ENCODE measurements around the gene FADS6. TPM values are rescaled to one million over a fixed set of nuclear protein-coding genes. Genes with fewer than 3 reads are reported as not detected.

The FADS6 gene
- total RNA-seq, 1 donor = not detected

DNA sequence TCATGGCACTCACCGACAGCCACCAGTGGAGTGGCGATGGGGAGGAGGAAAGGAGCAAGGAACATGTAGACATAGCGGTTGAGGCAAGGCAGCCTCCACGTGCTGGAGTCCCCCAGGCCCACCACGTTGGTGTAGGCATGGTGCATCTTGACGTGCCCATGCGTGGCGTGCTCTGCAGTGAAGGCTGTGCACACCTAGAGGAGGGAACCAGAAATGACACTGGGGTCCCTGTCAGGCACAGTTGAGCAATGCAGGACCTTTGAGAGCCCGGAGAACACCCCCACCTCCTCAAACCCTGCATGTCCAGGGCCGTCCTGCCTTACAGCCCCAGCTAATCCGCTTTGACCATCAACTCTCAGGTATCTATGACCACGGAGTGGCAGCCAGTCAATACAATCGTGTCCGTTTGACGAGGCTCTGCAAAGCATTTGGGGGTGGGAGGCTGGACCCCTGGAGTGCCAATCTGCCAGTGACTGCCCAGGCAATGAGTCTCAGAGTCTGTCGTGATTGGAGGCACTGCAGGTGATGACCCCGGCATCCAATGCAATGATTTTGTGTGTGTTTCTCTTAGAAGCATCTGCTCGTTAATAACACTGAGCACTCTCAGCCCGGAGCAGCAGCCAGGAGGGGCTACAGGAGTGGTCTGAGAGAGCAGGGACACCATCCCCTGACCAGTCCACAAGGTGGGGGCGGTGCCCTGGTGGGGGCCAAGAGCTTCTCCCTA, 10.8 kb downstream of the FADS6 start:
- no peaks in the 10 kb centered on the region for H3K27me3 ChIP-seq (ENCODE audit: insufficient read depth, low read length)
- H3K9me3 ChIP-seq (ENCODE audit: low read depth, low read length) = no peaks in the 10 kb centered on the region
- H3K4me3 ChIP-seq (ENCODE audit: low read length) = no peak overlapping the region
- peaks cover 14% of the 10 kb centered on the region for H3K4me1 ChIP-seq (ENCODE audit: insufficient read depth, low read length)

GRCh38 chr17:74881073-74881472, 12.4 kb downstream of the FADS6 start:
- Histone ChIP-seq H3K4me3 (ENCODE audit: low read length) (no peak overlapping the region), H3K9me3 (ENCODE audit: low read depth, low read length) (no peaks in the 10 kb centered on the region), H3K4me1 (ENCODE audit: insufficient read depth, low read length) (peaks cover 14% of the 10 kb centered on the region), H3K27me3 (ENCODE audit: insufficient read depth, low read length) (no peaks in the 10 kb centered on the region)

GRCh38 chr17:74879308-74879707, 14.1 kb downstream of the FADS6 start:
- Histone ChIP-seq H3K27me3 (ENCODE audit: insufficient read depth, low read length) (no peaks in the 10 kb centered on the region), H3K4me3 (ENCODE audit: low read length) (no peak overlapping the region), H3K9me3 (ENCODE audit: low read depth, low read length) (no peaks in the 10 kb centered on the region), H3K4me1 (ENCODE audit: insufficient read depth, low read length) (peaks cover 14% of the 10 kb centered on the region)

- Histone ChIP-seq H3K4me3 (ENCODE audit: low read length) (no peak overlapping the region), H3K4me1 (ENCODE audit: insufficient read depth, low read length) (peaks cover 17% of the 10 kb centered on the region), H3K9me3 (ENCODE audit: low read depth, low read length) (no peaks in the 10 kb centered on the region), H3K27me3 (ENCODE audit: insufficient read depth, low read length) (no peaks in the 10 kb centered on the region)
Observed at GRCh38 chr17:74878658-74879057, 14.8 kb downstream of the FADS6 start.

DNA sequence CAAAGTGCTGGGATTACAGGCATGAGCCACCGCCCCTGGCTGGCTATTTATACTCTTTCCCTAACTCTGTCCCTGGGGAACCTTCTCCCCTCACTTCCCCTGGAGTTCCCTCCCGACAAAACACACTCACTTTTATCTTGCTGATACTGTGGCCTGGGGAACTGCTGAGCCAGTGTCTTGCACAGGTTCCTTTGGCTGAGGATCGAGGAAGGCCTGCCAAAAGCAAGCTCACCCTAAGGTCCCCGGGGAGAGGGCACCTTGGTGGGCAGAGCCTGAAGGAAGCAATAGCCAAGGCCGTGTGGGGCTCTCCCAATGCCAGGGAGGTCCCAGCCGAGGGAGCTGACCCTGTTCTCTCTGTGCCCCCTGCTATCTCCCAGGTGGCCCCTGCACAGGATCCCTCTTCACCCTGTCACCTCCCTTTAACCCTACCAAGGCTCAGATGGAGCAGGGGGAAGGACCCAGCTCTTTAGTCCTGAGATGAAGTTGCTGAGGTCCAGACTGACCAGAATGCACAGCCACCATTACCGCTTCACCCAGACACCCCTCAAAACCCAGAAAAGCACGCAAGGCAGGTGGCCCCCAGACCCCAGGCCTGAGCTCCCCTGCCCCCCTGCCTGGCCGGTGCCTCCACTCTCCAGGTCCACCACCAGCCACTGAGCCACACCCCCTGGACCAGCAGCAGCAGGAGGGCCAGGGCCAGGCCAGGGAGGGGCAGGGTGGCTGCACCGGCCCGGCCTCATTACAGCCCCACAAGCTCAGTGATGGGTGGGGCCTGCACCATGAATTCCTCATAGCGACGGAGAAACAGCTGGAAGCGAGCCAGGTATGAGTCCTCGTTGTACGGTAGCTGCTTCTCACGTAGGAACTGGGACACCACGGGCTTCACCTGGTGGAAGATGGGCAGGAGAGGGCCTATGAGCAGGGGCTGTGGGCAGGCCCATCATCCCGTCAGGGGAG, 15.6 kb downstream of the FADS6 start:
- Histone ChIP-seq H3K9me3 (ENCODE audit: low read depth, low read length) (no peaks in the 10 kb centered on the region), H3K4me1 (ENCODE audit: insufficient read depth, low read length) (peaks cover 10% of the 10 kb centered on the region), H3K4me3 (ENCODE audit: low read length) (no peak overlapping the region), H3K27me3 (ENCODE audit: insufficient read depth, low read length) (no peaks in the 10 kb centered on the region)

DNA sequence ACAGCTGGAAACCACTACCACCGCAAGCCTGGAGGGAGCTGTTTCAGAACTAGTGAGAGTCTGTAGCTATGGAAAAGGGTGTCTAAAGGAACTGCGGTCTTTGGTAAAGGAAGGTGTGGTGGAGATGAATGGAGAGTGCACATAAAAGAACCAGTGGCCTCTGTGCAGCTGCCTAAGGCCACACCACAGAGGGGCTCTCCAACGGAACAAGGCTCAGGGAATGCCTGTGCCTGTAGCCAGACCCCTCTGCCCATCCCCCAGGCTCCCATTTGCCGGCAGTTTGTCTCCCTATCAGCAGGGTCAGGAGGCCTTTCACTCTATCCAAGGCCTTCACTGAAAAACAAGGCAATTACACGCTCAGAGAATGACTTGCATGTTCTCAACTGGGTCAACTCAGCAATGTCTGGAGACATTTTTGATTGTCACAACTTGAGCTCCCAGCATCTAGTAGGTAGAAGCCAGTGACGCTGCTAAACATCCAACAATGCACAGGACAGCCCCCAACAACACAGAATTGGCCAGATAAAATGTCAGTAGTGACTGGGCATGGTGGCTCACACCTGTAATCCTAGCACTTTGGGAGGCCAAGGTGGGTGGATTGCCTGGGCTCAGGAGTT, 17.3 kb downstream of the FADS6 start:
- Histone ChIP-seq H3K9me3 (ENCODE audit: low read depth, low read length) (no peaks in the 10 kb centered on the region), H3K27me3 (ENCODE audit: insufficient read depth, low read length) (no peaks in the 10 kb centered on the region), H3K4me3 (ENCODE audit: low read length) (no peak overlapping the region), H3K4me1 (ENCODE audit: insufficient read depth, low read length) (peaks cover 16% of the 10 kb centered on the region)

DNA sequence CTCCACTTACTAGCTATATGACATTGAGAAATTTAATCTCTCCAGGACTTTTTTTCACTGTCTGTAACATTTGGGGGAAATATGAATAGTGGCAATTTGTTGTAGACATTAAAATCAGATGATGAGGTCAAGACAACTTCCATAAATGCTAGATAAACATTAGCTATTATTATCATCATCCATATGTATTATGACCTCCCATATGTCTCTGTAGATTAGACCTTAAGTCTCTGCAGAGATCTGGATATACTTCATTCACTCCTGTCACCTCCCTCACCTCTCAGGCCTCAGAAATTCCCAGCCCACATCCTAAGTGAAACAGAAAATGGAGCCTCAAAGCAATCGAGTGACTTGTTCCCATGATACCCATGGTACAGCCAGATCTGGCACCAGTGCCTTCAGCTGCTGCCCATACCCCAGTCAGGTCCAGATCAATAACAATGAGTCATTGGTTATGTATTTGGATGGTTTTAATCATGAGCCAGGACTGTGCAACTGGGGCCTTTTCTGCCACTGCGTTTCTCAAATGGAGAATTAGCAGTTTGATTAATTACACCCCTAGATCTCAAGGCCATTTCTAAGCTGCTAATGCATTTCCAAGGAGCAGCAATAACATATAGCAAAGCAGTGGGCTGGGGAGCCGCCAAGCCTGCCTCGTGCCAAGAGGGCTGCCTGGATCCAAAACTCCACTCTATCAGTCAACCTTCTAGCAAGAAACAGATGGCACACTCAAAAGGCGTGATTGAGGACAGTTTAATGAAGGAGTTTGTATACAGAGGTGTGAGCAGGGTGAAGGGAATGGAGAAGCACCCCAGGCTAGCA, 18.1 kb downstream of the FADS6 start:
- Histone ChIP-seq H3K4me1 (ENCODE audit: insufficient read depth, low read length) (peaks cover 16% of the 10 kb centered on the region), H3K4me3 (ENCODE audit: low read length) (no peak overlapping the region), H3K27me3 (ENCODE audit: insufficient read depth, low read length) (no peaks in the 10 kb centered on the region), H3K9me3 (ENCODE audit: low read depth, low read length) (no peaks in the 10 kb centered on the region)

DNA sequence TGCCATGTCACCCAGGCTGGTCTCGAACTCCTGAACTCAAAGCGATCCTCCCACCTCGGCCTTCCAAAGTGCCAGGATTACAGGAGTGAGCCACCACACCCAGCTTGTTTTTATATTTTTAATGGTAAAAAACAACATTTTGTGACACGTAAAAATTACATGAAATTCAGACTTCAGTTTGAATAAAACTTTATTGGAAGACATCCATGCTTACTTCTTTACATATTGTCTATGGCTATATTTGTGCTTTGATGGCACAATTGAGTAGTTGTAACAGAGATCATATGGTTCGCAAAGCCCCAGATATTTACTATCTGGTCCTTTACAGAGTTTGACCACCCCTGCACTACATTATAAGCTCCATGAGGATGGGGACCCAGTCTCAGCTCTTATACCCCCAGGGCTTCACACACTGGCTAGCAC, 18.8 kb downstream of the FADS6 start:
- Histone ChIP-seq H3K4me1 (ENCODE audit: insufficient read depth, low read length) (peaks cover 16% of the 10 kb centered on the region), H3K4me3 (ENCODE audit: low read length) (no peak overlapping the region), H3K9me3 (ENCODE audit: low read depth, low read length) (no peaks in the 10 kb centered on the region), H3K27me3 (ENCODE audit: insufficient read depth, low read length) (no peaks in the 10 kb centered on the region)

GRCh38 chr17:74873874-74874614, 19.4 kb downstream of the FADS6 start:
- no peaks in the 10 kb centered on the region for H3K27me3 ChIP-seq (ENCODE audit: insufficient read depth, low read length)
- H3K4me1 ChIP-seq (ENCODE audit: insufficient read depth, low read length) = peaks cover 16% of the 10 kb centered on the region
- H3K9me3 ChIP-seq (ENCODE audit: low read depth, low read length) = no peaks in the 10 kb centered on the region
- H3K4me3 ChIP-seq (ENCODE audit: low read length) = peak overlapping the region; percentile 81

- H3K4me3 ChIP-seq (ENCODE audit: low read length) = peak overlapping the region; percentile 81
- H3K27me3 ChIP-seq (ENCODE audit: insufficient read depth, low read length) = no peaks in the 10 kb centered on the region
- no peaks in the 10 kb centered on the region for H3K9me3 ChIP-seq (ENCODE audit: low read depth, low read length)
Observed at GRCh38 chr17:74873037-74873873, 20.2 kb downstream of the FADS6 start.

GRCh38 chr17:74872313-74873036, 21.0 kb downstream of the FADS6 start, which contains the start of gene FDXR:
FDXR (minus strand) TSS chr17:74872994; CDS start chr17:74872944, 50 bp downstream.
- peak within 1 kb of the TSS; percentile 81 for H3K4me3 ChIP-seq (ENCODE audit: low read length)
- H3K27me3 ChIP-seq (ENCODE audit: insufficient read depth, low read length) = no peaks in the 10 kb centered on the region
- H3K4me1 ChIP-seq (ENCODE audit: insufficient read depth, low read length) = peaks cover 16% of the 10 kb centered on the region
- H3K9me3 ChIP-seq (ENCODE audit: low read depth, low read length) = no peaks in the 10 kb centered on the region

More at GRCh38 chr17:74873037-74873873, 20.2 kb downstream of the FADS6 start:
- peaks cover 16% of the 10 kb centered on the region for H3K4me1 ChIP-seq (ENCODE audit: insufficient read depth, low read length)

GRCh38 chr17:74871356-74872076, 21.9 kb downstream of the FADS6 start:
- H3K27me3 ChIP-seq (ENCODE audit: insufficient read depth, low read length) = no peaks in the 10 kb centered on the region
- peaks cover 16% of the 10 kb centered on the region for H3K4me1 ChIP-seq (ENCODE audit: insufficient read depth, low read length)
- H3K4me3 ChIP-seq (ENCODE audit: low read length) = no peak overlapping the region
- H3K9me3 ChIP-seq (ENCODE audit: low read depth, low read length) = no peaks in the 10 kb centered on the region

All from mononuclear cell (primary cell).